Measurements from ENCODE around the gene ADRM1. TPM values are rescaled to one million over a fixed set of nuclear protein-coding genes. Genes with fewer than 3 reads are reported as not detected.

The ADRM1 gene
- total RNA-seq, 1 donor from 2014 or later = 73.4 TPM

DNA sequence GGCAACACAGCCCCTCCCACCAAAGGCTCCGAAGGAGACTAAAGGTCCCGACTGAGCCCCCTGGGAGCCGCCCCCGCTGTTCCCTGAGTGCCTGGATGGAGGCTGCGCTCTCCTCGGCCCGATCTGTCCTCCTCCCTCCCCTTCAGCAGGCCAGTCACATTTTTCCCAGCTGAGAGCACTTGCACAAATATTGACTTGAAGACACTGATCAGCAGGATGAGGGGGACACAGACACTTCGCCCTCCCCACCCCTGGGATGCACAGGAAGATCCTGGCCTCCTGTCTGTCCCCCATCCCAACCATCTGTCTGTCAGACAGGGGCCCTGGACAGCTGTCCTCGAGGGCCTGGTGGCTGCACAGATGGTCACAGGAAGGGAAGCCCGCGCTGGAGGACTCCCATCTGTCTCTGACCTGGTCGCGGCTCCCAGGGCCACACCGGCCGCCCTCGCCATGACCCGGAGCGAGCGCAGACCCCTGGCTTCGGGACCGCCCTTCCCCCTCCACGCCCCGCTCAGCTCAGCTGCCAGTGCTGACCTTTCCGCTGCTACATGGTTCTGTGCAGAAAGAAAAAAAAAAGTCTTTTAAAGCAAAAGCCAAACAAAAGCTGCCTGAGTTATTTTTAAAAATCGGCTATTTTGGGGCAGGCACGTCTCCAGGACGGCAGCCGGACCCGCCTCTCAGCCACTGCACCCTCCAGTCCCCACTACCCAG, 53.2 kb downstream of the ADRM1 start:
- peaks cover 64% of the 10 kb centered on the region for H3K4me1 ChIP-seq
- intact Hi-C loops (cut with DNase I) = no loop called here
- DNase-seq (no peak), ATAC-seq (no peak)
- H3K36me3 ChIP-seq = peaks cover 8% of the 10 kb centered on the region
- no peaks in the 10 kb centered on the region for H3K9me3 ChIP-seq
- TF ChIP-seq, protein P1, sequence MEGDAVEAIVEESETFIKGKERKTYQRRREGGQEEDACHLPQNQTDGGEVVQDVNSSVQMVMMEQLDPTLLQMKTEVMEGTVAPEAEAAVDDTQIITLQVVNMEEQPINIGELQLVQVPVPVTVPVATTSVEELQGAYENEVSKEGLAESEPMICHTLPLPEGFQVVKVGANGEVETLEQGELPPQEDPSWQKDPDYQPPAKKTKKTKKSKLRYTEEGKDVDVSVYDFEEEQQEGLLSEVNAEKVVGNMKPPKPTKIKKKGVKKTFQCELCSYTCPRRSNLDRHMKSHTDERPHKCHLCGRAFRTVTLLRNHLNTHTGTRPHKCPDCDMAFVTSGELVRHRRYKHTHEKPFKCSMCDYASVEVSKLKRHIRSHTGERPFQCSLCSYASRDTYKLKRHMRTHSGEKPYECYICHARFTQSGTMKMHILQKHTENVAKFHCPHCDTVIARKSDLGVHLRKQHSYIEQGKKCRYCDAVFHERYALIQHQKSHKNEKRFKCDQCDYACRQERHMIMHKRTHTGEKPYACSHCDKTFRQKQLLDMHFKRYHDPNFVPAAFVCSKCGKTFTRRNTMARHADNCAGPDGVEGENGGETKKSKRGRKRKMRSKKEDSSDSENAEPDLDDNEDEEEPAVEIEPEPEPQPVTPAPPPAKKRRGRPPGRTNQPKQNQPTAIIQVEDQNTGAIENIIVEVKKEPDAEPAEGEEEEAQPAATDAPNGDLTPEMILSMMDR (IDR thresholded peaks at IDR 0.05) = no peak
- H3K4me3 ChIP-seq = peak overlapping the region; percentile 14
- peak overlapping the region; percentile 83 for H3K27ac ChIP-seq
- no peaks in the 10 kb centered on the region for H3K27me3 ChIP-seq

DNA sequence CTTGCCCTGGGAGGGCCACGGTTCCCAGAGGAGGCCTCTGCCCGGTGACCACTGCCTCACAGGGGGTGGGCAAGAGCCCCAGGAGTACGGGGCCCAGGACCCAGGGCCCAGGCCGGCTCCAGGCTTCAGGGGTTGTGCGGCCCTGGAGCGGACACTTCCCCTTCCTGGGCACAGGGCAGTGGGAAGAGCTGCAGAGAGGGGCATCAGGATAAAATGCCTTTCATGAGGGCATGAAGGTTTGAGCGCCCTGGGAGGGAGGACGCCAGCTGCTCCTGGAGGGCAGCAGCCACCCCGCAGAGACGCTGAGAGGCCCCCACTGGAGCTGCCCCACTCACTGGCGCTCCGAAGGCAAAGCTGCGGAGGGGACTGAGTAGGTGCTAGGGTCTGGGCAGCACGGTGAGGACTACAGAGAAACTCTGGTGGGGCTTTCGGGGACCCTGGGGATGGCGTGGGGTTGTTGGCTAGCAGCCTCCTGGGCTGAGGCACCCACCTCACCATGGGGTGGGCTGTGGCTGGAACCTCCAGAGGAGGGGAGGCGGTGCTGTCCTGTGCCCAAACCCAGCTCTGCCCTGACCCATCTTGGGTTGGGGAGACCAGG, 53.9 kb downstream of the ADRM1 start:
- Histone ChIP-seq H3K4me1 (peaks cover 70% of the 10 kb centered on the region), H3K27ac (peak overlapping the region; percentile 83), H3K9me3 (no peaks in the 10 kb centered on the region), H3K4me3 (peak overlapping the region; percentile 14), H3K27me3 (no peaks in the 10 kb centered on the region), H3K36me3 (peaks cover 2% of the 10 kb centered on the region)
- TF ChIP-seq, protein P1 (IDR thresholded peaks at IDR 0.05) = no peak
- intact Hi-C loops (cut with DNase I) = no loop called here
- DNase-seq (no peak), ATAC-seq (no peak)

DNA sequence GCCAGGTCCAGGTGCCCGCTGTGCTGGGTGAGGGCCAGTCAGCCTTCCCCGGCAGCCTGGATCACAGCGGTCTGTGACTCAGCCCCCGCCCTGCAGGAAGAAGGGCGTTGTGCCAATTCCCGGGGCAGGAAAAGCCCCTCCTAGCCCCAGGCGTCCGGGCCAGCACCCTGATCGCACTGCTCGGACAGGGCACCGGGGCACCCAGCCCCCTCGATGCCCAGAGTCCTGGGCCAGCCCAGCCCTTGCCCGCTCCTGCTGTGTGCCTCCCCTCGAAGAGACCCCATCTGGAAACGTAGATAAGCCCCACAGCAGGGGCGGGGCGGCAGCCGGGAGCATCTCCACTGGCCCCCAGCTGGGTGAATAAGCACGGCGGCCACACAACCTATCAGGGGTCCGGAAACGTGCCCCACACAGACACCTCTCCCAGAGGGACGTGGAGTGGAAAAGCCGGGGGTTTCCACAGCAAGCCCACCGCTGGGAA, 54.4 kb downstream of the ADRM1 start:
- H3K36me3 ChIP-seq = no peaks in the 10 kb centered on the region
- no peaks in the 10 kb centered on the region for H3K27me3 ChIP-seq
- H3K9me3 ChIP-seq = no peaks in the 10 kb centered on the region
- intact Hi-C loops (cut with DNase I) = no loop called here
- peak overlapping the region; percentile 13 for H3K4me3 ChIP-seq
- DNase-seq (no peak), ATAC-seq (peak; percentile 0)
- peak overlapping the region; percentile 83 for H3K27ac ChIP-seq
- peaks cover 75% of the 10 kb centered on the region for H3K4me1 ChIP-seq
- TF ChIP-seq, protein P1 (IDR thresholded peaks at IDR 0.05) = no peak

DNA sequence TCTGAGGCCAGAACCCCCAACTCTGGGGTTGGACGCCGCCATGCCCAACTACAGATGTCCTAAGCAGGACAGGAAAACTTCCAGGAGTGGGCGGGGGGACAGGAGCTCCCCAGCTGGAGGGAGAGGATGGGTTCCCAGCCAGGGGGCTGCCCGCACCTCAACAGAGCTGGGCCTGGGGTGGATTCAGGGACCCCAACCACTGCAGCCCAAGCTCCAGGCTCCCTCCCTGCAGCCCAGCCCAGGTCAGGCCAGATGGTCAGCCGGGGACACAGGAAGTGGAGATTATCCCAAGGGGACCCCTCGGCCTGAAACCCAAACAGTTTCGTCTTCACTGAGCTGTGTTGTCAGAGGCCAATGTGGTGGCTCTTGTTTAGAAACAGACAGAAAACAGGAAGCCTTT, 54.9 kb downstream of the ADRM1 start:
- TF ChIP-seq, protein P1 (IDR thresholded peaks at IDR 0.05) = no peak
- DNase-seq = no peak

More for the DNA sequence above, 54.9 kb downstream of the ADRM1 start:
- H3K36me3 ChIP-seq = no peaks in the 10 kb centered on the region
- H3K4me3 ChIP-seq = peak overlapping the region; percentile 13
- H3K27me3 ChIP-seq = no peaks in the 10 kb centered on the region
- H3K4me1 ChIP-seq = peaks cover 75% of the 10 kb centered on the region
- peak overlapping the region; percentile 83 for H3K27ac ChIP-seq
- no peaks in the 10 kb centered on the region for H3K9me3 ChIP-seq
- no peak for ATAC-seq
- intact Hi-C loops (cut with DNase I) = no loop called here

Small RNA genes lying within 50 kb of the gene (microRNA-seq; reads per million reads assigned to microRNA genes)
- 0.83 reads per million for gene MIR4758 (ENCODE audit: borderline microRNAs expressed)

Other genes with a start within 250 kb of the ADRM1 start
- gene TAF4, start 237.1 kb upstream of the ADRM1 start, total RNA-seq = 19.6 TPM
- gene LSM14B, start 180.5 kb upstream of the ADRM1 start, total RNA-seq = 35.1 TPM
- gene PSMA7, start 159.6 kb upstream of the ADRM1 start, total RNA-seq = 209 TPM
- 12.6 TPM for gene SS18L1, start 159.2 kb upstream of the ADRM1 start, total RNA-seq
- gene MTG2, start 120.0 kb upstream of the ADRM1 start, total RNA-seq = 26.5 TPM
- gene HRH3, start 82.7 kb upstream of the ADRM1 start, total RNA-seq = not detected
- gene OSBPL2, start 64.5 kb upstream of the ADRM1 start, total RNA-seq = 52.3 TPM
- gene LAMA5, start 64.3 kb downstream of the ADRM1 start, total RNA-seq = 279 TPM
- gene RPS21, start 84.1 kb downstream of the ADRM1 start, total RNA-seq = 1,050 TPM
- gene CABLES2, start 104.3 kb downstream of the ADRM1 start, total RNA-seq = 4.1 TPM
- 0.64 TPM for gene RBBP8NL, start 124.5 kb downstream of the ADRM1 start, total RNA-seq
- gene GATA5, start 173.0 kb downstream of the ADRM1 start, total RNA-seq = 2.5 TPM

Data from upper lobe of right lung (tissue), 1 donor.